Measurements from ENCODE around the gene DLG2.

DNA sequence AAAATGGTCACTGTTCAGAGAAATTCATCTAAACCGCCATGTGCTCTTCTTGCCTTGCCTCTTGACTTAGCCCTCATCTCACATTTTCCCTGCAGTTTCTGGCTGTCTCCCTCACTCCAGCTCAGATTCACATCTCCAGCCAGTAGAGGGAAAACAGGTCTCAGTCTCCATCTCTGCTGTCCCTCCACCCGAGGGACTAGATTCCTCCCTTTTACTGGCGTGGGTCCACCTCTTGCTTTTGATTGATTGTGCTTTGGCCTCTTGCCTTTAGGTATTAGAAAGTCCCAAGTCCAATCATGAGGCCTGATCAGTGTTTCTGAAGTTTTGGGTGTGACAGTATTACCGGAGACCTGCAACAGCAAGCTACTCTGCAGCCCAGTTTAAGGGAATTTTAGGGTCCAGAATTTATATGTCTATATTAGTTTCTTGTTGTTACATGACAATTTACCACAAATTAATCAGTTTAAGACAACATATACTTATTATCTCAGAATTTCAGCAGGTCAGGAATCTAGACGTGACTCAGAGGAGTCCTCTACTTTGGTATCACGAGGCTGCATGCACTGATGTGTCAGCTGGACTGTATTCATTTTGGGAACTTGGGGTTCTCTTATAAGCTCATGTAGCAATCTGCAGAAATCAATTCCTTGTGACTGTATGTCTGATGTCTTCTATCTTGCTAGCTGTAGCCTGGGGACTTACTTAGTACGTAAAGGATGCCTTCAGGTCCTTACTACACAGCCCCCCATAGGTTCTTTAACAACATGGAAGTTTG lies 1535.7 kb downstream of the DLG2 start:
- TF ChIP-seq, protein P1, sequence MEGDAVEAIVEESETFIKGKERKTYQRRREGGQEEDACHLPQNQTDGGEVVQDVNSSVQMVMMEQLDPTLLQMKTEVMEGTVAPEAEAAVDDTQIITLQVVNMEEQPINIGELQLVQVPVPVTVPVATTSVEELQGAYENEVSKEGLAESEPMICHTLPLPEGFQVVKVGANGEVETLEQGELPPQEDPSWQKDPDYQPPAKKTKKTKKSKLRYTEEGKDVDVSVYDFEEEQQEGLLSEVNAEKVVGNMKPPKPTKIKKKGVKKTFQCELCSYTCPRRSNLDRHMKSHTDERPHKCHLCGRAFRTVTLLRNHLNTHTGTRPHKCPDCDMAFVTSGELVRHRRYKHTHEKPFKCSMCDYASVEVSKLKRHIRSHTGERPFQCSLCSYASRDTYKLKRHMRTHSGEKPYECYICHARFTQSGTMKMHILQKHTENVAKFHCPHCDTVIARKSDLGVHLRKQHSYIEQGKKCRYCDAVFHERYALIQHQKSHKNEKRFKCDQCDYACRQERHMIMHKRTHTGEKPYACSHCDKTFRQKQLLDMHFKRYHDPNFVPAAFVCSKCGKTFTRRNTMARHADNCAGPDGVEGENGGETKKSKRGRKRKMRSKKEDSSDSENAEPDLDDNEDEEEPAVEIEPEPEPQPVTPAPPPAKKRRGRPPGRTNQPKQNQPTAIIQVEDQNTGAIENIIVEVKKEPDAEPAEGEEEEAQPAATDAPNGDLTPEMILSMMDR (IDR thresholded peaks at IDR 0.05; ENCODE audit: low read length), result no peak
- no peak for TF ChIP-seq EZH2 (optimal IDR thresholded peaks at IDR 0.05; ENCODE audit: low read depth, low read length)

All from MM.1S (cell line).